GM12801 (cell line): Measurements from ENCODE around the gene OR6X1.

ENCODE experiments used
- CTCF ChIP-seq: IDR thresholded peaks from one replicate; pipeline ENCODE4 v1.5.1; 2011; ENCODE audit warnings: control low read depth; ENCODE audit not compliant: insufficient read length; ENCODE audit errors: extremely low read depth

Gene OR6X1

GRCh38 chr11:123754101-123754568, at the start of gene OR6X1:
Gene OR6X1 (minus strand): TSS chr11:123754518. CDS start chr11:123754518, 0 bp downstream.
- TF ChIP-seq CTCF, result no peak

GRCh38 chr11:123801765-123802164, 47.4 kb upstream of the OR6X1 start:
- TF ChIP-seq CTCF, result no peak

GRCh38 chr11:123800036-123800435, 45.7 kb upstream of the OR6X1 start:
- no peak for TF ChIP-seq CTCF

- TF ChIP-seq CTCF, result no peak
Observed at GRCh38 chr11:123799438-123799837, 45.1 kb upstream of the OR6X1 start.

- no peak for TF ChIP-seq CTCF
Observed at GRCh38 chr11:123798513-123799252, 44.4 kb upstream of the OR6X1 start.

GRCh38 chr11:123798079-123798478, 43.8 kb upstream of the OR6X1 start:
- TF ChIP-seq CTCF, result no peak

GRCh38 chr11:123797541-123797940, 43.2 kb upstream of the OR6X1 start:
- TF ChIP-seq CTCF, result no peak
